KMS-11 (cell line): ENCODE results near the gene MLH3.

ENCODE experiments used
- H2AFZ ChIP-seq: fragments of 200-600 bp; sonication (generic); 2 replicates; pipeline ENCODE4 v1.6.1; 2016; ENCODE audit warnings: antibody characterized with exemption, mixed run types, low read depth
- H3K27ac ChIP-seq: fragments of 200-600 bp; sonication (generic); 2 replicates; pipeline ENCODE4 v1.6.1; 2016; ENCODE audit warnings: mild to moderate bottlenecking, mixed run types
- H3K27me3 ChIP-seq: fragments of 200-600 bp; sonication (generic); 2 replicates; pipeline ENCODE4 v1.6.1; 2017; ENCODE audit warnings: mild to moderate bottlenecking, low read depth, mixed run types, moderate library complexity; ENCODE audit not compliant: insufficient read depth
- H3K36me3 ChIP-seq: fragments of 200-600 bp; sonication (generic); 2 replicates; pipeline ENCODE4 v1.6.1; 2017; ENCODE audit warnings: mild to moderate bottlenecking, mixed run types; ENCODE audit not compliant: insufficient read depth
- H3K4me1 ChIP-seq: fragments of 200-600 bp; sonication (generic); 2 replicates; pipeline ENCODE4 v1.6.1; 2016; ENCODE audit warnings: mild to moderate bottlenecking, low read depth, mixed run types; ENCODE audit not compliant: poor library complexity, severe bottlenecking
- H3K4me2 ChIP-seq: fragments of 200-600 bp; sonication (generic); 2 replicates; pipeline ENCODE4 v1.7.0; 2016; ENCODE audit warnings: mild to moderate bottlenecking, mixed run types
- H3K4me3 ChIP-seq: fragments of 200-600 bp; sonication (generic); IDR thresholded peaks from 2 replicates; pipeline ENCODE4 v1.6.1; 2017; ENCODE audit warnings: low read depth, low read length, mixed read lengths; ENCODE audit not compliant: insufficient read depth
- H3K79me2 ChIP-seq: fragments of 200-600 bp; sonication (generic); 2 replicates; pipeline ENCODE4 v1.6.1; 2016; ENCODE audit warnings: low read depth, mixed run types; ENCODE audit not compliant: insufficient read depth
- H3K9ac ChIP-seq: fragments of 200-600 bp; sonication (generic); 2 replicates; pipeline ENCODE4 v1.6.1; 2016; ENCODE audit warnings: mild to moderate bottlenecking, mixed run types
- H4K20me1 ChIP-seq: fragments of 200-600 bp; sonication (generic); 2 replicates; pipeline ENCODE4 v1.6.1; 2016; ENCODE audit warnings: mild to moderate bottlenecking, mixed run types; ENCODE audit not compliant: insufficient read depth
- CTCF ChIP-seq: fragments of 200-600 bp; sonication (generic); conservative IDR thresholded peaks from 2 replicates; pipeline ENCODE4 v1.6.1; 2017; ENCODE audit warnings: low read depth, mild to moderate bottlenecking, antibody characterized with exemption, low read length, moderate library complexity, mixed read lengths

The MLH3 gene

GRCh38 chr14:74988993-74989392 is 62.3 kb downstream of the MLH3 start:
- H2AFZ ChIP-seq, result no peak overlapping the region
- H3K4me1 ChIP-seq, result no peaks in the 10 kb centered on the region
- no peaks in the 10 kb centered on the region for H3K36me3 ChIP-seq
- H3K27me3 ChIP-seq, result no peaks in the 10 kb centered on the region
- no peak overlapping the region for H3K9ac ChIP-seq
- no peak overlapping the region for H3K4me2 ChIP-seq
- no peak overlapping the region for H3K27ac ChIP-seq
- no peak overlapping the region for H3K4me3 ChIP-seq
- no peak for TF ChIP-seq CTCF
- no peaks in the 10 kb centered on the region for H4K20me1 ChIP-seq
- H3K79me2 ChIP-seq, result no peaks in the 10 kb centered on the region

GRCh38 chr14:74988131-74988530 is 63.1 kb downstream of the MLH3 start:
- H3K9ac ChIP-seq, result no peak overlapping the region
- TF ChIP-seq CTCF, result no peak
- no peak overlapping the region for H3K4me2 ChIP-seq
- H3K27ac ChIP-seq, result no peak overlapping the region
- H3K4me1 ChIP-seq, result no peaks in the 10 kb centered on the region
- no peak overlapping the region for H3K4me3 ChIP-seq
- H4K20me1 ChIP-seq, result no peaks in the 10 kb centered on the region
- H3K27me3 ChIP-seq, result no peaks in the 10 kb centered on the region
- H3K79me2 ChIP-seq, result no peaks in the 10 kb centered on the region
- H3K36me3 ChIP-seq, result no peaks in the 10 kb centered on the region
- no peak overlapping the region for H2AFZ ChIP-seq

GRCh38 chr14:74985806-74986205 is 65.5 kb downstream of the MLH3 start:
- no peak overlapping the region for H3K27ac ChIP-seq
- no peaks in the 10 kb centered on the region for H3K79me2 ChIP-seq
- H3K4me2 ChIP-seq, result no peak overlapping the region
- no peaks in the 10 kb centered on the region for H3K27me3 ChIP-seq
- no peaks in the 10 kb centered on the region for H3K4me1 ChIP-seq
- no peaks in the 10 kb centered on the region for H3K36me3 ChIP-seq
- no peaks in the 10 kb centered on the region for H4K20me1 ChIP-seq
- H3K4me3 ChIP-seq, result no peak overlapping the region
- no peak overlapping the region for H3K9ac ChIP-seq
- TF ChIP-seq CTCF, result no peak
- no peak overlapping the region for H2AFZ ChIP-seq

GRCh38 chr14:74985028-74985310 is 66.3 kb downstream of the MLH3 start:
- no peak overlapping the region for H3K4me2 ChIP-seq
- no peaks in the 10 kb centered on the region for H3K4me1 ChIP-seq
- no peaks in the 10 kb centered on the region for H3K79me2 ChIP-seq
- H4K20me1 ChIP-seq, result no peaks in the 10 kb centered on the region
- H3K27ac ChIP-seq, result no peak overlapping the region
- H3K4me3 ChIP-seq, result no peak overlapping the region
- no peak for TF ChIP-seq CTCF
- no peaks in the 10 kb centered on the region for H3K36me3 ChIP-seq
- H3K27me3 ChIP-seq, result no peaks in the 10 kb centered on the region
- H3K9ac ChIP-seq, result no peak overlapping the region
- H2AFZ ChIP-seq, result no peak overlapping the region
